Thyroid gland (tissue), 4 donors: ENCODE measurements around the gene ADAMTS7.

Source experiments
- CTCF ChIP-seq, 6 experiments: fragments of 200-600 bp in 3 of 6; fragments of 450-650 bp in 3 of 6; sonication (generic) in 3 of 6; IDR thresholded peaks; one replicate each; pipeline ENCODE4 v1.5.1; 2016 to 2019; ENCODE audit warnings: antibody characterized with exemption in 6 of 6, mild to moderate bottlenecking in 2 of 6, inconsistent platforms in 1 of 6, moderate library complexity in 1 of 6
- POLR2A ChIP-seq, 2 donors: fragments of 450-650 bp; IDR thresholded peaks; one replicate each; pipeline ENCODE4 v1.6.1; 2017; ENCODE audit warnings: antibody characterized with exemption in 2 of 2, mild to moderate bottlenecking in 2 of 2, moderate library complexity in 1 of 2

GRCh38 chr15:78838489-78838888, 27.2 kb upstream of the ADAMTS7 start:
- TF ChIP-seq CTCF (IDR thresholded peaks at IDR 0.05) = no peak
- no peak for TF ChIP-seq POLR2A (IDR thresholded peaks at IDR 0.05)
